Skeletal muscle tissue (tissue), 4 donors: ENCODE results near the gene ADCY3. TPM values are rescaled to one million over a fixed set of nuclear protein-coding genes. Genes with fewer than 3 reads are reported as not detected.
"Not testable (repeated sequence)": the region's sequence is repeated elsewhere in the genome, so short reads cannot be mapped to it uniquely, and the experiment has no call there.

Experiments used
- H3K27ac ChIP-seq: one replicate; pipeline ENCODE4 v1.7.0; 2013; ENCODE audit warnings: mild to moderate bottlenecking, low read depth, low read length, inconsistent platforms
- H3K27me3 ChIP-seq, 3 donors: one replicate each; pipeline ENCODE4 v1.7.0; 2013; ENCODE audit warnings: low read length in 3 of 3; ENCODE audit not compliant: control insufficient read depth in 3 of 3, insufficient read depth in 3 of 3
- H3K36me3 ChIP-seq, 3 donors: one replicate each; pipeline ENCODE4 v1.7.0; 2013; ENCODE audit warnings: low read length in 3 of 3; ENCODE audit not compliant: control insufficient read depth in 3 of 3, insufficient read depth in 3 of 3
- H3K4me1 ChIP-seq, 3 donors: one replicate each; pipeline ENCODE4 v1.7.0; 2013; ENCODE audit warnings: low read length in 3 of 3, mild to moderate bottlenecking in 3 of 3; ENCODE audit not compliant: control insufficient read depth in 3 of 3, insufficient read depth in 3 of 3
- H3K4me3 ChIP-seq, 3 donors: one replicate each; pipeline ENCODE4 v1.7.0; 2013; ENCODE audit warnings: low read length in 3 of 3
- H3K9ac ChIP-seq, 3 donors: one replicate each; pipeline ENCODE4 v1.7.0; 2013; ENCODE audit warnings: low read length in 3 of 3, mild to moderate bottlenecking in 3 of 3, moderate library complexity in 2 of 3, low read depth in 1 of 3
- H3K9me3 ChIP-seq, 3 donors: one replicate each; pipeline ENCODE4 v1.7.0; 2013; ENCODE audit warnings: low read length in 3 of 3; ENCODE audit not compliant: control insufficient read depth in 3 of 3
- total RNA-seq: library from RNA; depleted of rRNA; stranded (reverse); fragments of >200 nt; gene quantifications from one replicate; pipeline ENCODE4 v1.2.3, GENCODE V29; 2014
- donor health status: Osteomylitis.

ADCY3 gene
- total RNA-seq, 1 donor from 2014 or later, result 13.6 TPM

- Histone ChIP-seq H3K9ac (no peak overlapping the region), H3K27ac (no peak overlapping the region), H3K4me1 (peaks cover 0 to 4% (median 0%) of the 10 kb centered on the region in 3 donors), H3K4me3 (no peak overlapping the region), H3K36me3 (peaks cover under 1 to 11% (median 2%) of the 10 kb centered on the region in 3 donors), H3K27me3 (no peaks in the 10 kb centered on the region), H3K9me3 (no peaks in the 10 kb centered on the region)
These were observed 104.9 kb downstream of the ADCY3 start for GRCh38 chr2:24815171-24815570.

GRCh38 chr2:24814516-24814915, 105.5 kb downstream of the ADCY3 start:
- Histone ChIP-seq H3K36me3 (peaks cover 0 to 8% (median 2%) of the 10 kb centered on the region in 3 donors), H3K9me3 (no peaks in the 10 kb centered on the region), H3K4me1 (peaks cover 0 to 4% (median 0%) of the 10 kb centered on the region in 3 donors), H3K27me3 (no peaks in the 10 kb centered on the region), H3K9ac (no peak overlapping the region), H3K27ac (no peak overlapping the region), H3K4me3 (no peak overlapping the region)

DNA sequence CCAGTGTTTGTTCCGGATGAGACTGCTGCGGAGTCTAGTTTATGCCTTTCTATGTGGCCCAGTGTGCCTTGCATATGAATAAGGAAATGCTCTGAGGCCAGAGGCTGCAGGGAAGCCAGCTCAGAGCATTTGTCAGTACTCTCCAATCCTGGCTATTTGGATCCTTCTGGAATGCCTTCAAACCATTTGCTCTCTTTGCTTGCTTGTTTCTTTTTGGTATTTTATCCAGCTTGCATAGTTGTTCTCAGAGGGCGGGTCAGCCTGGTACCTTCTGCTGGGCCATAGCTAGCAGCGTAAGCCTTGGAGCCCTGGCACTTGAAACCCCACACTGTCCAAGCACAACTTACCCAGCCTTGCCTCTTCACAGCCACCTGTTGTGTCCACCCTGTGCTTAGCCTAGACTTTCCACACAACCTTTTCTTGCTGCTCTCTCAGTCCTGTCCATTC, 106.3 kb downstream of the ADCY3 start:
- Histone ChIP-seq H3K9me3 (no peaks in the 10 kb centered on the region), H3K27me3 (no peaks in the 10 kb centered on the region), H3K27ac (no peak overlapping the region), H3K9ac (no peak overlapping the region), H3K4me1 (peaks cover 0 to 4% (median 0%) of the 10 kb centered on the region in 3 donors), H3K36me3 (peaks cover 0 to 6% (median 0%) of the 10 kb centered on the region in 3 donors), H3K4me3 (no peak overlapping the region)

DNA sequence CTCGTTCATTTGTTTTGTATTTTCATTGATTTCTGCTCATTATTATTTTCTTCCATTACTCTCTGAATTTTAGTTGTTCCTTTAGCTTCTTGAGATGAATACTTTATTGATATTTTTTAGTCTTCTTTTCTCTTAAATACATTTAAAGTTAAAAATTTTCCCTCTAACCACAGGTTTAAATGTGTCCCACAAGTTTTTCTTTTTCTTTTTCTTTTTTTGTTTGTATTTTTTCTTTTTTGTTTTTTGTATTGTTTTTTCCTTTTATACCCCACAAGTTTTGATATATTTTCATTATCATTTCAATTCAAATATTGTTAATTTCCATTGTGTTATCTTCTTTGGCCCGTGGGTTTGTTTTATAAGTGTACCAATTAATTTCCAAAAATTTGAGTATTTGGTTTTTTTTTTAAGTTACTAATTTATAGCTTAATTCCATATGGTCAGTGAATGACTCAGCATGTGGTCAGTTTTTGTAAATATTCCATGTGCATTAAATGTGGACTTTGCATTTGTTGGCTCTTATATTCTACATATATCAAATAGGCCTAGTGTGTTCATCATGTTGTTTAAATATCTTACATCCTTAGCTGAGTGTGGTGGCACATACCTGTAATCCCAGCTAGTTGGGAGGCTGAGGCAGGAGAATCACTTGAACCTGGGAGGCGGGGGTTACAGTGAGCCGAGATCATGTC, 110.6 kb downstream of the ADCY3 start:
- Histone ChIP-seq H3K27me3 (no peaks in the 10 kb centered on the region), H3K9me3 (no peaks in the 10 kb centered on the region), H3K9ac (no peak overlapping the region), H3K27ac (no peak overlapping the region), H3K36me3 (peaks cover 0 to 3% (median 0%) of the 10 kb centered on the region in 3 donors), H3K4me1 (peaks cover 0 to 4% (median 0%) of the 10 kb centered on the region in 3 donors), H3K4me3 (no peak overlapping the region)

GRCh38 chr2:24806661-24807036, 113.4 kb downstream of the ADCY3 start:
- no peak overlapping the region for H3K9ac ChIP-seq
- no peak overlapping the region for H3K27ac ChIP-seq
- peaks cover 0 to 3% (median 0%) of the 10 kb centered on the region in 3 donors for H3K36me3 ChIP-seq
- no peak overlapping the region for H3K4me3 ChIP-seq
- no peaks in the 10 kb centered on the region for H3K9me3 ChIP-seq
- H3K27me3 ChIP-seq, result no peaks in the 10 kb centered on the region
- no peaks in the 10 kb centered on the region for H3K4me1 ChIP-seq

DNA sequence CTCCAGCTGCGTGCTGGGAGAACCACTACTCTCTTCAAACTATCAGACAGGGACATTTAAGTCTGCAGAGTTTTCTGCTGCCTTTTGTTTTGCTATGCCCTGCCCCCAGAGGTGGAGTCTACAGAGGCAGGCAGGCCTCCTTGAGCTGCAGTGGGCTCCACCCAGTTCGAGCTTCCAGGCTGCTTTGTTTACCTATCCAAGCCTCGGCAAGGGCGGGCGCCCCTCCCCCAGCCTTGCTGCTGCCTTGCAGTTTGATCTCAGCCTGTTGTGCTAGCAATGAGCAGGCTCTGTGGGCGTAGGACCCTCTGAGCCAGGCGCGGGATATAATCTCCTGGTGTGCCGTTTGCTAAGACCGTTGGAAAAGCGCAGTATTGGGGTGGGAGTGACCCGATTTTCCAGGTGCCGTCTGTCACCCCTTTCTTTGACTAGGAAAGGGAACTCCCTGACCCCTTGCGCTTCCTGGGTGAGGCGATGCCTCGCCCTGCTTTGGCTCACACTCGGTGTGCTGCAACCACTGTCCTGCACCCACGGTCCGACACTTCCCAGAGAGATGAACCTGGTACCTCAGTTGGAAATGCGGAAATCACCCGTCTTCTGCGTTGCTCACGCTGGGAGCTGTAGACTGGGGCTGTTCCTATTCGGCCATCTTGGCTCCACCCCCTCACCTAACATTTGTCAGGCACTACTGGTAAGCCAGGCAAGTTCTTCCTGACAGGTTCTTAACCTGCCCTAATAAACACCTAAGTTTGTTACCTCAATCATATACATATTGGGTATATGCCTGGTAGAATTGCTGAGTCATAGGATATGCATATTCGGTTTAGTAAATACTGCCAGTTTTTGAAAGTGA, 114.0 kb downstream of the ADCY3 start:
- not testable (repeated sequence) for H3K9ac ChIP-seq, H3K4me3 ChIP-seq, H3K36me3 ChIP-seq, H3K4me1 ChIP-seq, H3K27ac ChIP-seq, H3K27me3 ChIP-seq, H3K9me3 ChIP-seq

DNA sequence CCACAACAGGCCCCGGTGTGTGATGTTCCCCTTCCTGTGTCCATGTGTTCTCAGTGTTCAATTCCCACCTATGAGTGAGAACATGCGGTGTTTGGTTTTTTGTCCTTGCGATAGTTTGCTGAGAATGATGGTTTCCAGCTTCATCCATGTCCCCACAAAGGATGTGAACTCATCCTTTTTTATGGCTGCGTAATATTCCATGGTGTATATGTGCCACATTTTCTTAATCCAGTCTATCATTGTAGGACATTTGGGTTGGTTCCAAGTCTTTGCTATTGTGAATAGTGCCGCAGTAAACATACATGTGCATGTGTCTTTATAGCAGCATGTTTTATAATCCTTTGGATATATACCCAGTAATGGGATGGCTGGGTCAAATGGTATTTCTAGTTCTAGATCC, 119.5 kb downstream of the ADCY3 start:
- not testable (repeated sequence) for H3K4me1 ChIP-seq, H3K9me3 ChIP-seq, H3K36me3 ChIP-seq, H3K27ac ChIP-seq, H3K4me3 ChIP-seq, H3K9ac ChIP-seq, H3K27me3 ChIP-seq

- H3K4me3 ChIP-seq, result no peak overlapping the region
- no peaks in the 10 kb centered on the region for H3K27me3 ChIP-seq
- H3K9ac ChIP-seq, result no peak overlapping the region
- peaks cover 6 to 11% (median 8%) of the 10 kb centered on the region in 3 donors for H3K4me1 ChIP-seq
- no peaks in the 10 kb centered on the region for H3K9me3 ChIP-seq
- no peak overlapping the region for H3K27ac ChIP-seq
- peaks cover 0 to 5% (median 0%) of the 10 kb centered on the region in 3 donors for H3K36me3 ChIP-seq
These were observed 122.4 kb downstream of the ADCY3 start for GRCh38 chr2:24797644-24798043.

DNA sequence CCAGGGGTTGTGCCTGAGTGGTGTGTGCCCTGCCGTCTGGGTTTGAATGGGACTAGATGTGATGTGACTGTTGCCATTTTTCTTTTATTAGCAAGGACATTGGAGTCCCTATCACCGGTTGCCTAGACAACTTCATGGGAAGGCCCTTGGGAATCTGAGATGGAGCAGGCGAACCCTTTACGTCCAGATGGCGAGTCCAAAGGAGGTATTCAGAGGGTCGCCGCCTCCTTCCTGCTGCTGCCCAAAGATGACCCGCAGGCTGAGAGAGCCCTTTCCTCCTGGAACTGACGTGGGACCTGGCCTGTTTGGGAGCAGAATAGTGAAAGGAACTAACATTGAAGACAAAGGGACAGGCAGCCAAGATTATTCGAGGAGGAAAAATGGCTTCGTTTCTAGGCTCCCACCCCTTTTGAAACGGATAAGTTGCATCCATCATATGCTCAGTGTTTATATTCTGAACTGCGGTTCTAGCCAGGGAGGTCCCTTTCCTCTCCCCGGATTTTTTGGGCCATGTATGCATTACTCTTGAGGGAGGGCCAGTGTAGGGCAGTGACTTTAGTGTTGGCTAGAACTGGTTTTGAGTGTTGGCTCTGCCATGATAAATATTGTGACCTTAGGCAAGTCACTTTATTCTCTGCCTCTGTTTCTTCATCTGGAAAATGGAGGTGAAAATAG, 126.1 kb downstream of the ADCY3 start:
- H3K27ac ChIP-seq, result no peak overlapping the region
- peak overlapping the region; percentile 88 to 98 (median 94) for H3K9ac ChIP-seq
- no peaks in the 10 kb centered on the region for H3K27me3 ChIP-seq
- no peaks in the 10 kb centered on the region for H3K9me3 ChIP-seq
- H3K4me3 ChIP-seq, result peak overlapping the region; percentile 85 to 98 (median 90)
- H3K4me1 ChIP-seq, result peaks cover 8 to 15% (median 10%) of the 10 kb centered on the region in 3 donors
- peaks cover 3 to 10% (median 4%) of the 10 kb centered on the region in 3 donors for H3K36me3 ChIP-seq
